ENCODE data around the gene SGIP1.
A peak's percentile ranks its signal among the peaks of the same experiment; 100 is the strongest.
"Not testable (repeated sequence)": the region's sequence is repeated elsewhere in the genome, so short reads cannot be mapped to it uniquely, and the experiment has no call there.

Gene SGIP1

DNA sequence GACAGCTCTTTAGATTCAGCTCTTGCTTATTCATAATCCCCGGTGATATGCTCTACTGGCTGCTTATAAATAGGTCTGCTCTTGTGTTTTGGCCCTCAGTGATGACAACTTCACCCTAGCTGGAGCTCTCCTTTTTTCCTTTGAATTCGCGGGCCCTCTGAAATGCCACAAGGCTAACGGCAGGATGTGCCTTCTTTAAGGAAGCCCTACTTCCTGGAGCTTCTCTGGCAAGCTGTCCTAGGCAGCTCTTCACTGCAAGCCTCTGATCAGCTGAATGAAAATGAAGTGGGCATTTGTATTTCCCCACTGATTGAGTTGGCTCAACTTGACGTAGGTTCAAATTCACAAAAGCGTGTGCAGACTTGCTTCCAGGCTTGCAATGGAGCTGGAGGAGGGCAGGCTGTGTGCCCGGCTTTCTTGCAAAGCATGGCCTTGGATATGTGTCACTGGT is 22.2 kb downstream of the SGIP1 start:
- no peak for DNase-seq

DNA sequence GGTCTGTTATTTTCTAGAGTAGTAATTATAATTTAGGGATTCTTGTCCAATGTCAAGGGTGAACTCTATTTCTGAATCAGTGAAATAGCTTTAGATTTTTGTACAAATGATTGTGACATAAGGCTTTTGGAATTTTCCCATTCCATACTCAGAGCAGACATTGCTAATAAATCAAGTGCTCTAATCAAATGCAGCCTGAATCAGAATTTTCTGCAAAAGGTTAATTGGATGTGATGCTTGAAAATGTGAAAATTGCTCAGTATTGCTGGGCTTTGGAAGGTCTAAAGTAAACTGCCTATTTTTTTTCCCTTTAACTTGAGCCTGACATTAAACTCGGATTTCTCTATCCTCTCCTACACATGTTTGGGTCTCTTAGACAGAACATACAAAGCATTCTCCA is 23.2 kb downstream of the SGIP1 start:
- no peak for DNase-seq

DNA sequence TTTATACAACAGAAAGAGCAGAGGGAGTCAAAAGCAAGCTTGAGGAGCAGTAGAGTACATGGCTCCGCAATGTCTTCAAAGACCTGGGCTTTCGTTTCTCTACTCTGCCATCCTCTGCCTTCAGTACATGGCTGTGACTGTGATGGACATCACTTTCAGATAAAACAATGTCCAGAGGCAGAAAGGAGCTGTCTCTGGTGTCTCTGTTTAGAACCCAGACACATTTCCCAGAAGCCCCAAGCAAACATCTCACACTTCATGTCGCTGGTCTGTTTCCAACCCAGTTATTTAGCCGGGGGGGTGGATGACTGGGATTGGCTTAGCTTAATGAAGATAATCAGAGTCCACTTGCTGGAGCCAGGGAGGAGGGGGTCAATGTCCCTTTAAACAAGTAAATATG is 25.6 kb downstream of the SGIP1 start:
- no peak for DNase-seq

DNA sequence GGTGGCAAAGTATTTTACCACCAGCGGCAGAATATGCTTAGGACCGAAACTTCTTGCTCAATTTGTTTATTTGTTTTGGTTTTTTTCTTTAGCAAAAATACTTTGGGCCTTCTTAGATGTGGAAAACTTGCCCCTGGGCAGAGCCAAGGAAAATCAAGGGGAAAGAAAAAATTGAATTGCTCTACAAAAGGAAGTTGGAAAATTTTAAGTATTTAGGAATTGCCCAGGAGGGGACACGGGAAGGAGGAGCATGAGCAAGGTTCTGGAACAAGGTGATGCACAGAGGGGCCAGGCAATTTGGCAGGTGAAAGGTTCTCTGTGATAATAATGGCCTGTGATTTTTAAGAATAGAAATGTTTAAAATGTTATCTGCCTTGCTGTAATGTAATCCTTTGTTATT is 28.6 kb downstream of the SGIP1 start:
- DNase-seq = no peak

DNA sequence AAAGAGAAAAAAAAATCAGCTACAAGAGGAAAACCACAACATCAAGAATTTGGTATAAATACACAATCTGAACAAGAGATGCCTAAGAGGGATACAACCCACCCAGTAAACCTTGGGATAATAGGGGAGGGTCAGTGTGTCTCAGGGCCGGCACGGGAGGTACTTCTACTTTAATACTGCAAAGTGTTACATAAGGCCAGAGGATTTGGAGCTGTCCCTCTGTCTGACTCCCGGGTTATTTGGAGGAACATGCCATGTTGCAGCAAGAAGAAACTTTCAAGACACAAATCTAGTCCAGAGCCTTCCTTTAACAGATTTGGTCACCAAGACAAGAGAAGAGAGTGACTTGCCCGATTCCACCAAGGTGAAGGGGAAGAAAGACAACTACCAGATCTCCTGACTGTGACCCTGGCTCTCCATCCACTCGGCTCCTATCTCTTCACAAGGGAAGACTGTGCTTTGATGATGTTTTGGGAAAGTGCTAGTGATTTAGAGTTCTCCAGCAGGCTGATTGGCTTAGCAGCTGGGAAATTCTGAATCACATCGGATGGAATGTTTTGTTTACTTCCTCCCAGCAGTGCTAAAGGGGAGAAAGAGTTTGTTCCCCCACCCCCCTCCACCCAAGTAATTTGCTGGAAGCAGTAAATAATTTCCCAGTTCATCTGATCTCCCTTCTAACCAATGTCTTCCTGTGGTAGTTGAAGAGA is 29.3 kb downstream of the SGIP1 start:
- no peak for DNase-seq

DNA sequence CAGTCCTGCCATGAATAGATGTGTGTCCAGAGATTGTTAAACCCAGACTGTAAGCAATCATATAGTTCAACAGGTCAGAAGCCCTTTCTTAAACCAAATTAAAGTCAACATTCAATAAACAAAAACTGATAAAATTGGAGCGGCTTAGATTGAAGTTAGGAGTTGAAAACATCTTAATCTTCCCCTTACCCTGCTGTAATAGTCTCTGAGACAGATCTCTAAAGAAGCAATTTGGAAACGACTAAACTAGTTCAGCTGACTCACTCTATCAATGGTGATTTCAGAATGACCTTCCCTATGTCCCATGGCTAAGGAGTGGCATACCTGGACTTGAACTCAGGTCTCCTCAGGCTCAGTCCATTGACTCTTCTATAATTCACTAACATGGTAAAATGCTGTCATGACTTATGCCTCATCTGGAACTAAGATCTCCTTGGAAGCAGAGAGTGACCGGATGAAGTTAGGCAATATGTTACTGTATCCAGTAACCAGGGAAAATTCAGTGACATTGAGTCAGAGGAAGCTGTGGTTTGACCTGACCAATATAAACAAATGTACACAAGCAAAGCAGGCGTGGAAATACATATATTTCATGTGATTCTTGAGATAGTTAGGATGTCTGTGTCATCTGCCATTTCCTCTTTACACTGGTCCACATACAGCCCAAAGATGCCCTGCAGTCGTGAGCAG is 30.1 kb downstream of the SGIP1 start:
- DNase-seq = no peak

DNA sequence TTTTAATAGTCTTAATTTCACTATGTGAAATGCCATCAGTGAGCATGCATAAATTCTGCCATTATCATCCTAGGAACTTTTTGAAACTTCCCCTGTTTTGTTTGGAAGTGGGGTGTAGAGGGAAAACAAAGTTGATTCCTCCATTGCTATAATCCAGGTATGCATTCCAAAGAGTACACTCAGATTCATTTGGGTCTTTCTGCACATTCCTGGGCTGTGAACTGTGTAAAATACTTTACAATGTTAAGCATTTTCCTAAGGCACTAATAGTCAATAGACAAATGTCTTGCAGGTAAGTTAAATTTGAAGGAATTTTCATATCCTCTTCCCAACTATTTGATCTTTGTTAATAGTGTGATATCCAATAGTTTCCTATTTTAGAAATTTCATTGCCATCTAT is 36.2 kb downstream of the SGIP1 start:
- no peak for DNase-seq

DNA sequence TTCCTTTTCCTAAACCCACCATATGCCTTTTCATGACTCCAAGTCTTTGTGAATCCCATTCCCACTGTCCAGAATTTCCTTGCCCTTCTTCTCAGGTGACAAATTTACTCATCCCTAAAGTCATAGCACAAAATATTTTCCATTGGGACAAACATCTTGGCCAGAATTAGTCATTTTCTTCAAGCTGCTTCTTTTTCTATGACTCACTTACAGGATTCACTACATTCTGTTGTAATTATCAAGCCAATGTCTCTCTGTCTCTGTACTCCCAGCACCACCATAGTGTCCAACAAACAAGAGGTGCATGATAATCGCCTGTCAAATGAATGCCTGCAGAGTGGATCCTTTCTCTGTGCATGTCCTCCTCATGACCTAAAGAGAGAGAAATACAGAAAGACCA is 37.8 kb downstream of the SGIP1 start:
- DNase-seq = no peak

DNA sequence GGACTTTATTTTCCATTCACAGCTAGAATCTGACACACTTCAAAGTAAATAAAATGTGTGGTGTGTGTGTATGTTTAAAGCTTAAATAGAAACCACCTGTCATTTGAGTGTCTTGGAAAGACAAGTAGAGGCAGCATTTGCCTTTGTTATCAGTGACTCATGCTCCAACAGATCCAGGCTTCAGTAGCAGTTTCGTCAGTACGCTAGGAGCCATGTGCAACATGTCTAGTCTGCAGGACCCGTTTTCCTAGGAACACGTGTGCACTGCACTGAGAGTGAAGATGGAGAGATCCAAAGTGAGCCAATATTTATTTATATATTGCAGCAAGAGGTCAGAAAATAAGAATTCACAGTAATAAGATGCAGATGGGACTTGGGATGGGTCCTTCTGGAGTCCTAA is 41.8 kb downstream of the SGIP1 start:
- no peak for DNase-seq

DNA sequence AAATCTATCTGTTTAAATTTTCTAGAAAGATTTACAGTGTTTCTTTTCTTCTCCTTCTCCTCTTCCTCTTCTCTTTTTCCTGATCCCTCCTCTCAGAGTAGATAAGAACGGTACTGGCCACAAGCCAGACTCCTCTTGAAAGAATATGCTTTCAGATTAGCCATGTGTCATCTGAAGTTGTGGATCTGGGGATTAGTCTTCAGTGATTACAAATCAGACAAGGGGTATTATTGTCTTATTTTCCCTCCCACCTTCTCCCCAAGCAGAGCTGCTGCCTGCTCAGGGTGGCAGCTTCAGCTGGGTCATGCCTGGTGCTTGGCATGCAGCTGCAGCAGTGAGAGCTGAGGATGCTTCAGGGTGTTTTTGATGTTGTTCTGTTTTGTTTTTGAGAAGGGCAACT is 42.7 kb downstream of the SGIP1 start:
- no peak for DNase-seq

DNA sequence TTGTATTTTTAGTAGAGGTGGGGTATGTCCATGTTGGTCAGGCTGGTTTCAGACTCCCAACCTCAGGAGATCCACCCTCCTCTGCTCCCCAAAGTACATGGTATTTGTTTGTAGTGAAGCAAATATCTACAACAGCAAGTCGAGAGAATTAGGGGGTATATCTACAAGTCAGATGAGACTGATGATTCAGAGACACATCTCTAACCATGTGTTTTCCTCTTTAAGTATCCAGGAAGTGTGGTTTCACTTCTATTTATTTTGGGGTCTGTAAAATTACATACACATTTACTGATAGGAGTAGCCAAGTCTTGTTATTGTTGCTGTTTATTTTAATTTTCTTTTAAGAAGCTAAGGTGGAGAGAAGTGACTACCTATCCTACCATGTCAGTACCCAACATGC is 44.9 kb downstream of the SGIP1 start:
- DNase-seq = no peak

DNA sequence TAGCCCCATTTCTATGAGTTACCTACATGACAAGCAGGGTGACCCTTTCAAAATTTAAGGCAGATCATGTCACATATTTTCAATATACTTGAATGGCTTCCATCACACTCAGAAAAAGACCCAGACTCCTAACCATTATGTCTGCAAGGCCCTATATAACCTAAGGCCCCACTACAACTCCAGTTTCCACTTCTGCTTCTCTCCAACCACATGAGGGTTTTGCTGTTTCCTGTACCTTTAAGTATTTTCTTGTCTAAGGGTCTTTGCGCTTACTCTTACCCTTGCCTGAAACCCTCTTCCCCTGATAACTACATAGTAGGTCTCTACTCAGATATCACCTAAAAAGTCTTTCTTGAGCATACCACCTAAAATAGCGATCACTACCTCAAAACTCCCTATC is 46.1 kb downstream of the SGIP1 start:
- DNase-seq = no peak

DNA sequence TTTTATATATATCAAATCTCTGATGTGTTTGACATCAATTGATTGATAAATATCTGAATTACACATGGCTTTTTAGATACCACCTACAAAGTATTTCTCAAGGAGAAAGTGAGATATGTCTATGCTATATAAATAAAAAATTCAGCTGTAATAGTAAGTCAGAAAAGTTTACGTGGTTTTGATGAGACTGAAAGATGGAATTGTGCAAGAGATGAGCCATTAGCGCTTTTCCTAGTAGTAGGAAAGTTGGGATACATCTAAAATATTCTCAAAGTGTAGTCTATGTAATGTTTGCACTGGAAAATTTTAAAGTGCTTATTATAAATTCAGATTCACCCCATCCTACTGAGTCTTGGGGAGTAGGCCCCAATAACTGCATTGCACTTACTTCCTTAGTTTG is 49.1 kb downstream of the SGIP1 start:
- DNase-seq = no peak

DNA sequence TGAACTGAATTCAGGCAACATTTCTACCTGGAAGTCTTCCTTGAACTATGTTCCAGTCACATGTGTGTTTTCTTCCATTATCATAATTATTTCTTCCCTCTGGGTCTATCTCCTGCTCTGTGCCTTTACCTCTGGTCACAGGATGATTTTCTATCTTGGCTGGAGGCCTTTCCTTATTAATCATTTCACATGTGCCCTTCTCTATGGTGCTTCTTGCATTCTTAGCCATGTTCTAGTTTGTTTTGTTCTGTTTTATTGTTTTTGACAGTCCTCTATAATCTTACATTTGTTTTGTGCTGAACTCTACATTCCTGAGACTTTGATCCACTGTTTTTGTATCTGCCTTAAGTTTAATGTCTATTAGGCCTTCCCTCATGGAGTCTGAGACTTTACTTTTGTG is 51.0 kb downstream of the SGIP1 start:
- no peak for DNase-seq

DNA sequence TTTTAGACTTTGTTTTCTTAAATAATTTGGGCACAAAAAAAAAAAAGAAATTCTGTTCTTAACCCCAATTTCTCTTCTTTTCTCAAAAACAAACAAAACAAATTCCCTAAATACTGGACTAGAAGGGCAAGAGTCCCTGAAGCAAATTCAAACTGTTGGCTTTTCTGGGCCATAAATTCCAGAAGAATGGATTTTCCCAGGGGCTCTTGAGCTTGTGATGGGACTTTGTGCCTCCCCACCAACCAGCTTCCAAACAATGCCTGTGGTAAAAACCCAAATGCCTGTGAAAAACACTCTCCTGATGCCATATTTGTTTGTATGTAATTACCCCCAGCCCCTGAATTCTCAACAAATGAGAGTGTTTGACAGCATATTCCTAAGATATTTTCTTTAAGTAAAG is 55.4 kb downstream of the SGIP1 start:
- no peak for DNase-seq

DNA sequence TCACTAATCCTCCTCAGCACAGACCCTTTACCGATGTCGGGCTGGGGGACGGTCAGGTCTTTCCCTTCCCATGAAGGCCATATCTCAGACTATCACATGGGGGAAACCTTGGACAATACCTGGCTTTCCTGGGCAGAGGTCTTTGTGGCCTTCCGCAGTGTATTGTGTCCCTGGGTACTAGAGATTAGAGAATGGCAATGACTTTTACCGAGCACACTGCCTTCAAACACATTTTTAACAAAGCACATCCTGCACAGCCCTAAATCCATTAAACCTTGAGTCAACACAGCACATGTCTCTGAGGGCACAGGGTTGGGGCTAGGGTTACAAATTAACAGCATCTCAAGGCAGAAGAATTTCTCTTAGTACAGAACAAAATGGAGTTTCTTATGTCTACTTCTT is 58.2 kb downstream of the SGIP1 start:
- DNase-seq = not testable (repeated sequence)

DNA sequence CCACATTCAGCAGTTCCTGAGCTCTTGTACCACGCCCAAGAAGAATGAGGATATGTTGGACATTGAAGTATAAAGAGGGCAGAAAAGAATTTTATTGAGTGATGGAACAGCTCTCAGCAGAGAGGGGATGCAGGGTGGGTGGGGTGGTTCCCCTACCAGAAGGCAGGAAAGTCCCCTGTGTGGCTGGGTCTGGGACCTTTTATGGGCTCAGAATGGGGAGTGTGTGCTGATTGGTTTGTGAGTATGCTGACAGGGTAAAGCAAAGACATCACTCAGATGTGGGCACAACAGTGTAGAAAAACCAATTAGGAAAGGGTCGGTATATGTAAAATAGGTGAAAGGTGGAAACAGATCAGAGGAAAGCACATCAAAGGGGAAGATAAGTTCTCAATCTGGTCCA is 62.2 kb downstream of the SGIP1 start:
- no peak for DNase-seq

DNA sequence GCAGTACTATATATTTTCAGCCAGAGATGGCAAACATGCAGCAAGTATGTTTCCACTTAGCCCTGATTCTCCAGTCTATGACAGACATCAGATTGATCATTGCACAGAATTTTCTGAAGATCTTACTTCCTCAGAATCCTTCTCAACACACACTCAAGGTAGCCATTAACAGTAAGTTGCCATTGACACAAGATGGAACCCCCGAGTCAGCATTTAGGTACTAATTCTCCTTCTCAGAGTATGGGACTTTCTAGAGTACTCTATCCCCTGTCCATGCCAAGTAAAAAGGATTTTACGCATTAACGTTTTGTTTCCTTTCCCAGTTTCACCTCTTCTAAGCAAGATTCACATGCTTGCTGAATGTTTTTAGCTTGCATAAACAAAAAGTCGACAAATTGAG is 63.5 kb downstream of the SGIP1 start:
- no peak for DNase-seq

DNA sequence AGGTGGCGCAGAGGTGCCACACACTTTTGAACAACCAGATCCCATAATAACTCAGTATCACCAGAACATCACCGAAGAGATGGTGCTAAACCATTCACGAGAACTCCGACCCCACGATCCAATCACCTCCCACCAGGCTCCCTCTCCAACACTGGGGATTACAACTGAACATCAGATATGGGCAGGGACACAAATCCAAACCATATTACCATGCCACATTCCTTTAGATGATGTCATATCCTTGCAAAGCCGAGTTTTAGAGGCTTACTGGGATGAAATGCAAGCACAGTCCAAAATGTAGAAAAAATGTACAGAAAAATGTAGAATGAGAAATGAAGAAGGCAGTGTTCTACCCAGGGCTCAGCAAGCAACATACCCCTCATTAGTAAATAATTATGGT is 64.7 kb downstream of the SGIP1 start:
- DNase-seq = no peak

DNA sequence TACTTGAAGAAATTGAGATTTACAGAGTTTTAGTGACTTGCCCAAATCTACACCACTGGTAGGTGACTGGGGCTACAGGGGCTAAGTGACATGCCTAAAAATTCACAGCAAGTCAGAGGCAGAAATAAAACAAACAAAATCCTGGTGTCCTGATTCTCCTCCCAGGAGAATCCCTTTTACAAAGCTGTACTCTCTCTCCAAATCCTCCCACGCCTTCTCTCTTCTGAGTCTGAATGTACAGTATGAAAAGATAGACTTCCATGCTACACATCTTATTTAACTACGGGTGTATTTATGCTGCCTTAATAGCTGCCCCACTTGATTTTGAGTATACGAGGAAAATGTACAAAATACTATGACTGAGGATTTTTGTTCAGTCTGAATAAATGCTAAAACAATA is 65.4 kb downstream of the SGIP1 start:
- DNase-seq = no peak

DNA sequence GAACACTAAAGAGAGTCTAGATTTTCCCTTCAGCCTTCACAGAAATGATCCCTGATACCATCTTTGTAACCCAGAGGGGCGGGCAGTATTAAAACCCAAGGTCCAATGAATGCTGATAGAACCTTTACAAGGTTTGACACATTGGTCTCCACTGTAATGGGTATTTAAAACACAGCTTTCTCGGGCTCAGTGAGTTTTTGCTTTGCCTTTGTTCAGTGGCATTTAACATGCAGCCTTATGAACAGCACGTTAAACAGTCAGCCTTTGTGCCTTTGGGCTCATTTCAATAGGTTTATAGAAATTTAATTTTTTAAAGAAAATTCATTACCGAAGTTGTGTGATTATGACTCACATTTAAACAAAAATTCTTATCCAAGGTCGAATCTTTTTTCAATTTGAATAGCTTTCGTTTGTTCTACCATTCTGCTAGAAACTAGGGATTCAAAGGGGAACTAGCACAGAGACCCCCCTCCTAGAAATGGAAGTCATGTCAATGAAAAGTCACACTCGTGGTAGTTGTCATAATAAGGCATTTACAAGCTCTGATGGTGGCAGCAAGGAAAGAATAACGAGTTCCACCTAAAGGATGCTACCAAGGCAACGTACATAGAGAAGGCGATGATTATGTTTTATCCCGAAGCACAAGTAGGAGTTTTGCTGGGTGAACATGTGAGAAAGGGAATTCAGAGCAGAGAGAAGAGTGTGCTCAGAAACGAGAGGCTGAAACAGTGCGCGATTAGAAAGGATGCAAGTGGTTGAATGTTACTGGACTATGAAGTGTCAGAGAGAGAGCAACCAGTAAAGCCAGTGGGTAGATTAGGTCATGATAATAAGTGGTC is 66.2 kb downstream of the SGIP1 start:
- no peak for DNase-seq

DNA sequence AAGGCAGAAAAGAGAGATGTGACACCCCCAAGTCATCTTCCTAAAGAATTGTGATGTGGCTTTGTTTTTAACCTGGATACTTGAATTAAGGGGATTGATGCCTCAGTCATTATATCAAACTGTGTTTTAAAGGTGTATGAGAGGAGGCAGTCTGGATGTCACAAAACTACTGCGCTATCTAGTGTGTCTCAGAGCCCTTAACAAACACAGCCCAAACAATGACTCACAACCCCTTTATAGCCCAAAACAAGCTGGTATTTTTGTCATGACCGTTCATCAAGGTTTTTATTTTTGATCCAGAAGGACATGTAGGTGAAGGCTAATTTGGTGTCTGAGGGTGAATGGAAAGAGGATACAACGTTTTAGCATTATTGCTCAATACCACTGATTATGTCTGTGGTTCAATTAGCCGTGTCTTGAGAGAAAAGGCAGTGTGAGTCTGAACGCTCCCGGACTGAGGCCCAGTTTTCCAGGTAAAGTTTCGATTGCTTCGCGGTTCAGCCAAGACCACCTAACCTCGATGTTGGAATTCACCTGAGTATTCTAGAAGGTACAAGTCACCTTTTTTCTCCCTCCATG is 71.6 kb downstream of the SGIP1 start:
- DNase-seq = no peak

DNA sequence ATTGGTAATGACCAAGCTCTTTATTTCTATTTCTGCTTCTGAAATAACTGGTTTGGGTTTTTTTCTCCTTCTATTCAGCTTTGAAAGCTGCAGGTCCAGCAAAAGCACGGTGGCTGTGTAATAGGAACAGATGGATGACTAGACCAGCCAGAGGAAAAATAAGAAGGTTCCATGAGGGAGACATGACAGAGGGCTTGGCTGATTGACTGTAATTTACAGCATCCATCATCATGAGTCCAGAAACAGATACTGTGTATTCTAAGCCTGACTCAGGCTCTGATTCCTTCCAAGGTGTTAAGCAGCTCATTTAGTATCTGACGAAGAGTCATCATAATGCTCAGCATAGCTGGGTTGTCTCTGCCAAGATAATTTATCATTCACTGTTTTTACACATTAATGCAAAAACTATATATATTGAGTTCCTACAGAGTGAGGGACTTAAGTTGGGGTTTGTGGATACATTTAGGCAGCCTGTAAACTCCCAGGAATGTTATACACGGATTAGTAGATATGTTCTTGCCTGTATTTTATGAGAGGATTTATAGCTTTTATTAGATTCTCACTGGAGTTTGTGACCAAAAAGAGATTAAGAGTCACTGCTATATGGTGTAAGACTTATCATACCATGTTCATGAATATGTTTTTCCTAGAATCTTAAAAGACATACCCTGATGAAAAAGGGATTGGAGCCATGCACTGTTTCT is 72.6 kb downstream of the SGIP1 start:
- DNase-seq = peak; percentile 8

Measured in NCI-H1694 (cell line).